OCI-LY3 (cell line): ENCODE data around the gene DENND5A.
"Not testable (repeated sequence)": the region's sequence is repeated elsewhere in the genome, so short reads cannot be mapped to it uniquely, and the experiment has no call there.

Experiments
- H2AFZ ChIP-seq: fragments of 200-600, 300-600 bp; shearing (Covaris generic); 2 replicates; pipeline ENCODE4 v1.6.0; 2014; ENCODE audit warnings: antibody characterized with exemption, low read depth, low read length
- H3K27ac ChIP-seq: fragments of 200-600, 300-600 bp; sonication (generic); 2 replicates; pipeline ENCODE4 v1.5.1; 2014; ENCODE audit warnings: mild to moderate bottlenecking, low read length, moderate library complexity, mixed read lengths
- H3K27me3 ChIP-seq: fragments of 200-600, 300-600 bp; sonication (generic); 2 replicates; pipeline ENCODE4 v1.6.1; 2014; ENCODE audit warnings: low read depth, low read length, mixed read lengths
- H3K36me3 ChIP-seq: fragments of 200-600, 300-600 bp; sonication (generic); replicated peaks from 2 replicates; pipeline ENCODE3; 2014; ENCODE audit warnings: low read depth, low read length, mixed read lengths
- H3K4me1 ChIP-seq: fragments of 300-600, 200-600 bp; sonication (generic); 2 replicates; pipeline ENCODE4 v1.6.1; 2014; ENCODE audit warnings: low read length, mixed read lengths
- H3K4me2 ChIP-seq: fragments of 200-600, 300-600 bp; sonication (generic); 2 replicates; pipeline ENCODE4 v1.6.1; 2014; ENCODE audit warnings: low read length, mixed read lengths
- H3K4me3 ChIP-seq: fragments of 300-600, 200-600 bp; sonication (generic); 2 replicates; pipeline ENCODE4 v1.5.1; 2014; ENCODE audit warnings: antibody characterized with exemption, mild to moderate bottlenecking, low read length, moderate library complexity
- H3K79me2 ChIP-seq: fragments of 300-600, 200-600 bp; shearing (Covaris generic); 2 replicates; pipeline ENCODE4 v1.6.1; 2014; ENCODE audit warnings: mild to moderate bottlenecking, low read length, mixed read lengths
- H3K9ac ChIP-seq: fragments of 300-600, 200-600 bp; shearing (Covaris generic); 2 replicates; pipeline ENCODE4 v1.6.0; 2014; ENCODE audit warnings: mild to moderate bottlenecking, low read length, moderate library complexity
- H3K9me3 ChIP-seq: fragments of 200-600, 300-600 bp; shearing (Covaris generic); 2 replicates; pipeline ENCODE4 v1.6.1; 2014; ENCODE audit warnings: low read length, mixed read lengths; ENCODE audit not compliant: insufficient read depth
- H4K20me1 ChIP-seq: fragments of 200-600, 300-600 bp; sonication (generic); 2 replicates; pipeline ENCODE4 v1.6.1; 2016; ENCODE audit warnings: low read length, mixed read lengths; ENCODE audit not compliant: insufficient read depth
- CTCF ChIP-seq: fragments of 200-600, 300-600 bp; sonication (generic); IDR thresholded peaks from 2 replicates; pipeline ENCODE4 v1.5.1; 2014; ENCODE audit warnings: antibody characterized with exemption, low read length, low read depth
- EZH2phosphoT487 ChIP-seq: fragments of 200-600 bp; shearing (Covaris generic); IDR thresholded peaks from 2 replicates; pipeline ENCODE4 v1.6.1; 2018; ENCODE audit warnings: antibody characterized with exemption, mixed run types, low read depth

Gene DENND5A

DNA sequence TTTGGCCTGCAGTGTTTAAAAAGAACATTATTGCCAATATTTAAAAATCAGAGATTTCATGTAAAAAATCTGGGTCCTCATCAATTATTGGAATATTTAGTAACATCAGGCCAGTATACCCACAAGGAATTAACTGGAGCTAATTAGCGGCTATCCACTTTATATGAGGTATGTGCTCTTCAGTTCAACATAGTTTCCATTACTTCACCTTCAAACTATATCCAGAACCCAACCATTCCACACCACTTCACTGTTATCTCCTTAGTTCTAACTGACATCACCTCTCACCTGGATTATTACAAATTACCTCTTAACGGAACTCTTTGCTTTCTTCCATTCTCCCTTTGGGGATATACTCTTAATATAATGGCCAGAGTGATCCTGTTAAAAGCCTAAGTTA lies 64.7 kb downstream of the DENND5A start:
- Histone ChIP-seq H3K27ac (no peak overlapping the region), H3K9ac (no peak overlapping the region), H2AFZ (no peak overlapping the region), H3K36me3 (peaks cover 22% of the 10 kb centered on the region), H3K4me2 (no peak overlapping the region), H3K9me3 (no peaks in the 10 kb centered on the region), H3K79me2 (no peaks in the 10 kb centered on the region; the same call in none of the 2 replicates), H3K4me1 (no peaks in the 10 kb centered on the region), H3K27me3 (no peaks in the 10 kb centered on the region), H4K20me1 (peaks cover 3% of the 10 kb centered on the region; the same call in 1 of the 2 replicates), H3K4me3 (no peak overlapping the region)
- TF ChIP-seq EZH2phosphoT487 (no peak), CTCF (no peak)

DNA sequence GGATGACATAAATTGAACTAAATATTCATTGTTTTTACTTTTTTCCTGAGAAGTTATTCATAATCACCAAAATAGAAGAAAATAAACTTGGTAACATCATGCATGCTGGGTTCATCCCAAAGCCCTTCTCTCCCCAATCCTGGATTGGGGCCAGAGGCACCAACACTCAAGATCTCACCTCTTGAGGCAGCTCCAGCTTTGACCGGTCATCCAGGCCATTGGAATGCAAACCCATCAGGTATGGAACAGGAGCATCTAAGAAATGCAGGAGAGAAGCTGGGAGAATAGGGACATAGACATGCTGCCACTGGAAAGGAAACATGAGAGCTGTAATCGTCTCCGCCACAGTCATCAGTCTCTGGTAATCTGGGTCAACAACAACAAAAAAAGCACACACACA lies 71.8 kb downstream of the DENND5A start:
- no peaks in the 10 kb centered on the region for H3K9me3 ChIP-seq
- H2AFZ ChIP-seq: no peak overlapping the region
- no peaks in the 10 kb centered on the region for H3K4me1 ChIP-seq
- H4K20me1 ChIP-seq: no peaks in the 10 kb centered on the region
- H3K79me2 ChIP-seq: no peaks in the 10 kb centered on the region
- no peak overlapping the region for H3K9ac ChIP-seq
- no peaks in the 10 kb centered on the region for H3K27me3 ChIP-seq
- no peak overlapping the region for H3K4me3 ChIP-seq
- no peak overlapping the region for H3K4me2 ChIP-seq
- H3K36me3 ChIP-seq: peaks cover 29% of the 10 kb centered on the region
- TF ChIP-seq EZH2phosphoT487 (no peak), CTCF (no peak)
- no peak overlapping the region for H3K27ac ChIP-seq

- H3K27ac ChIP-seq: no peak overlapping the region
- peaks cover 31% of the 10 kb centered on the region for H3K36me3 ChIP-seq
- no peaks in the 10 kb centered on the region for H3K79me2 ChIP-seq
These were observed 72.6 kb downstream of the DENND5A start for GRCh38 chr11:9192561-9192960.

DNA sequence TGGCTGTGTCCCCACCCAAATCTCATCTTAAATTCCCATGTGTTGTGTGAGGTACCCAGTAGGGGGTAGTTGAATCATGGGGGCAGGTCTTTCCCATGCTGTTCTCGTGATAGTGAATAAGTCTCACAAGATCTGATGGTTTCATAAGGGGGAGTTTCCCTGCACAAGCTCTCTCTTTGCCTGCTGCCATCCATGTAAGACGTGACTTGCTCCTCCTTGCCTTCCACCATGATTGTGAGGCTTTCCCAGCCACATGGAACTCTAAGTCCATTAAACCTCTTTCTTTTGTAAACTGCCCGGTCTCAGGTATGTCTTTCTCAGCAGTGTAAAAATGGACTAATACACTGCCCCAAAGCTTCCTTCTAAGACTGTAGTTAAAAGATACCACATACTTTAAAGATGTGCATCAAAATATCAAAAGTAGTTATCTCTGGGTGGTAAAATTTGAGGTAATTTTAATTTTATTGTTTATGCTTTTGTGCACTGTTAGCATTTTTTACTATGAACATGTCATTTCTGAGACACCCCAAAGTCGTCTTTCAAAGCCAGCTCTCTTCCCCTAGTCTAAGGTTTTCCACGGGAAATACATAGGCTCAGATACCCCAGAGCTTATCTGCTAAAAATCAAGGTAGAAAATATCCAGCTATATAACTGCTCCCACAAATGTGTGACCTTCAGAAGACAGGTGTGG lies 74.7 kb downstream of the DENND5A start:
- H3K27me3 ChIP-seq, H3K79me2 ChIP-seq, H3K4me2 ChIP-seq, H3K4me3 ChIP-seq, H3K4me1 ChIP-seq, H3K9ac ChIP-seq, H3K27ac ChIP-seq, H4K20me1 ChIP-seq, H3K9me3 ChIP-seq, H2AFZ ChIP-seq: not testable (repeated sequence)
- H3K36me3 ChIP-seq: peaks cover 30% of the 10 kb centered on the region

More at GRCh38 chr11:9192561-9192960, 72.6 kb downstream of the DENND5A start:
- Histone ChIP-seq H3K9ac (no peak overlapping the region), H3K9me3 (no peaks in the 10 kb centered on the region), H4K20me1 (no peaks in the 10 kb centered on the region), H2AFZ (no peak overlapping the region), H3K4me1 (no peaks in the 10 kb centered on the region), H3K4me2 (no peak overlapping the region), H3K27me3 (no peaks in the 10 kb centered on the region), H3K4me3 (no peak overlapping the region)
- TF ChIP-seq CTCF (no peak), EZH2phosphoT487 (no peak)

DNA sequence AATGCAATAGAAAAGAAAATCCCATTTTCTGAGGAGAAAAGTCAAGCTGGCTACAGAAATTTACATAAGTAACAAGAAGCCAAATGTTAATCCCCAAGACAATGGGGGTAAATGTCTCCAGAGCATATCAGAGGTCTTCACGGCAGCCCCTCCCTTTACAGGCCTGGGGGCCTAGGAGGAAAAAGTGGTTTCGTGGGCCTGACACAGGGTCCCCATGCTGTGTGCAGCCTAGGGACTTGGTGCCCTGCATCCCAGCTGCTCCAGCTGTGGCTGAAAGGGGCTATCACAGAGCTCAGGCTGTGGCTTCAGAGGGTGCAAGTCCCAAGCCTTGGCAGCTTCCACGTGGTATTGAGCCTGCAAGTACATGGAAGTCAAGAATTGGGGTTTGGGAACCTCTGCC lies 76.3 kb downstream of the DENND5A start:
- H3K4me3 ChIP-seq, H3K79me2 ChIP-seq, H4K20me1 ChIP-seq, H3K4me2 ChIP-seq, H3K4me1 ChIP-seq, H3K27ac ChIP-seq, H3K9ac ChIP-seq, H3K9me3 ChIP-seq, H3K27me3 ChIP-seq, H2AFZ ChIP-seq: not testable (repeated sequence)
- peaks cover 31% of the 10 kb centered on the region for H3K36me3 ChIP-seq
